Measurements from ENCODE around the gene ADCY5.

ADCY5 gene

DNA sequence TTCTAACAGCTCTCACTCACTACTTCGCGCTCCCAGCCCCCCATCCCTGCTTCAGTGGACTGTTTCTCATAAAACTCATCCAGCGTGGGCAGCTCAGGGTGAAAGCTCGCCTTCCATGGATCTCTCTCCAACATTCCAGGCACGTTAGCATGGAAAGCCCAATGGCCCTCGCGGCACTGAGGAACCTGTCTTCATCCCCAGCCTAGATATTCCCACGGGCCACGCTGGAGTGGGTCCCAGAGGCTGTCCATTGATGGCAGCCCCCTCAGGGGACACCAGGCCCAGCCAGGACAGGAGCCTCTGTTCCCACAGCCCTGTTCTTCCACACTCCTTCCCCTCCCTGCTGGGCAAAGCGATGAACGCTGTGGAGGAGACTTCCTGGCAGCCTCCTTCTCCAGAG lies 126.0 kb downstream of the ADCY5 start:
- DNase-seq = no peak

DNA sequence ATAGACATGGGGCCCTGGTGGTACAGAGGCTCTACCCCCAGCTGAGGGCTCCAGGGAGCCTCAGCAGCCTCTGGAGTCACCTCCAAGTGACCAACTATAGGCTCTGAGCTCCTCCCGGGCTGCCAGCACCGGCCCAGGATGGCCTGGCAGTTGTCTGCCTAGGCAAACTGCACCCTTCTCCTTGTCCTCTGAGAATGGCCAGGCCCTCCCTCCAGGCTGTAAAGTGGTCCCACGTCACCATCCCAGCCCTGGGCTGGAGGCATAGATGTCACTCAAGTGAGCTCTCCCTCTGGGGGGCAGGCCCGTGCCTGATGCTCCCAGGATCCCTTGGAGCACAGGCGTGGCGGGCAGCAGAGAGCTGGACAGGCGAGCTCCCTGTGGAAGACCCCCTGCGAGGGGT lies 127.1 kb downstream of the ADCY5 start:
- DNase-seq = no peak

DNA sequence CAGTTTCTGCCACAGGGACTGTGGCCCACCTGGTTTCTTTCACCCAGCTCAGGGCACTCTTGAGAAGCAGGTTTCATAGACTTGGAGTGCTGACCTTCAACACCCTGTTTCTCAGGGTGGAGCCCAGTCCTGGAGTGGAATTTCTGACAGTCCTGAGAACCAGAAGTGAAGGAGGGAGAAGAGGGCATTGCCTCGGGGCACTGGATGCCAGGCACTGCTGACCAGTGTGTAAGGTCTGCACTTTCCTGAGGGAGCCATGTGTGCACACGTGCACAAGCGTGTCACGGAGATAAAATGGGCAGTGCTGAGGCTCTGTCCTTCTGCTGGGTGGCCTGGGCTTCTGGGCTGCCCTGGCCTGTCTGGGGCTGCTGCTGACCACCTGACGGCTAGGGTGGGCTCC lies 128.7 kb downstream of the ADCY5 start:
- DNase-seq = no peak

DNA sequence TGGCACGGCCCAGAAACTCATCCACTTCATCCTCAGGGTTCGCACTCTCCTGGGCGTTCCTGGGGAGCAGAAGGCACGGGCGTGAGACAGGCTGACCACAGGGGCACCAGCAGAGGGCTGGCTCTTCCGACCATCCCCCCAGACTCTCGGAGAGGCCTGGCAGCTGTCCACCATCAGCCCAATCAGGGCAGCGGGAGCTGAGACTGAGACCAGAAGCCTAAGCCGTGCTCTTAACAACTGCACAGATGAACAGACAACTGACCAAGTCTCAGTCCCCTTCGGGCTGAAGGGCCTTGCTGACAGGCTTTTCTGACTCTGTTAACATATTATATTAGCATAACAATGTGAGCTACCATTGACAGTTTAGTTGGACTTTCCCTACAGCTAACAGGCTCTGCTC lies 129.1 kb downstream of the ADCY5 start:
- DNase-seq = no peak

DNA sequence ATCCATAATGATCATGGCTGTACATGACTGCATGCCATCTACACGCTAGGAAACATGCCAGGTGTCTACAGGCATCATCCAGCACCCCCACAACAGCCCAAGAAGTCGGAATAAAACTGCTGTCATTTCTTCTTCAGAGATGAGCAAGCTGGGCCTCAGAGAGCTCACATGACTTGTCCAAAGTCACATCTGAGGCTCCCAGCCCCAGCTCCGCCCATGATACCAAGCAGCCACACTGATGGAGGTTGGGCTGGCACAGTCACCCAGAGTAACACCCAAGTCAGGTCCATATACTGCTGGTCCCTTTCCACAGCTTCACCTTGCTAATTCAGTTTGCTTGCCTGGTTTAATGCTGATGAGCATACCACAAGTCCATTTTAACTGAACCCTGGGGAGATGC lies 130.5 kb downstream of the ADCY5 start:
- no peak for DNase-seq

DNA sequence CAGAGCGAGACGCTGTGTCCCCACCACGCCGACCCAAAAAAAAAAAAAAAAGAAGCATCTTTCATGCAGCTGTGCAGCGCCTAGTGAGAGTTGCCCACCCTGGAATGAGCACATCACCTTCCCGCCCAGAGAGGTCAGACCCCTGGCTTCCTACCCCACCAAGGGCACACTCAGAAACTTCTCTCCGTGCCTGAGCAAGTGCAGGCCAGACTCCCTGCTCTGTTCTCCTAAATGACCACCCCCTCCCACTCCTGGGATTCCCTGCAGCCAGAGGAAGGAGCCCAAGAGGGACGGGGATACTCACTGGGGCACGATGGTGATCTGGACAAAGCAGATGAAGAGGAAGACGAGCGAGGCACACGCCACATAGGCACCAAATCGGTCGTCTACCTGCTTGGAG lies 131.2 kb downstream of the ADCY5 start:
- DNase-seq = no peak

DNA sequence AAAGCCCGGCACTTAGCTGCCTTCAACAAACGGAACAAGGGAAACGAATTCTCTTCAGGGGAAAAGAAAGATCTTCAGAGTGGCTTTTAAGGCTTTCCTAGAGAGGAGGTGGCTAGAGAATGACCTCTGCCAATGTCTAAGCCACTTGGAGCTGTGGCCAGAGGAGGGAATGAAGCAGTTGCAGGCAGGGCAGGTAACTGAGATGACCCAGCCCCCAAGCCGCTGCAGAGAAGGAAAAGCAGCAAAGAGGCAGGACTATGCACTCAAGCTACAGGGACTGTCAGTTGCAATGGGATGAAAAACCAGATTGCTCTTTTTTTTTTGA lies 133.7 kb downstream of the ADCY5 start:
- DNase-seq = no peak

DNA sequence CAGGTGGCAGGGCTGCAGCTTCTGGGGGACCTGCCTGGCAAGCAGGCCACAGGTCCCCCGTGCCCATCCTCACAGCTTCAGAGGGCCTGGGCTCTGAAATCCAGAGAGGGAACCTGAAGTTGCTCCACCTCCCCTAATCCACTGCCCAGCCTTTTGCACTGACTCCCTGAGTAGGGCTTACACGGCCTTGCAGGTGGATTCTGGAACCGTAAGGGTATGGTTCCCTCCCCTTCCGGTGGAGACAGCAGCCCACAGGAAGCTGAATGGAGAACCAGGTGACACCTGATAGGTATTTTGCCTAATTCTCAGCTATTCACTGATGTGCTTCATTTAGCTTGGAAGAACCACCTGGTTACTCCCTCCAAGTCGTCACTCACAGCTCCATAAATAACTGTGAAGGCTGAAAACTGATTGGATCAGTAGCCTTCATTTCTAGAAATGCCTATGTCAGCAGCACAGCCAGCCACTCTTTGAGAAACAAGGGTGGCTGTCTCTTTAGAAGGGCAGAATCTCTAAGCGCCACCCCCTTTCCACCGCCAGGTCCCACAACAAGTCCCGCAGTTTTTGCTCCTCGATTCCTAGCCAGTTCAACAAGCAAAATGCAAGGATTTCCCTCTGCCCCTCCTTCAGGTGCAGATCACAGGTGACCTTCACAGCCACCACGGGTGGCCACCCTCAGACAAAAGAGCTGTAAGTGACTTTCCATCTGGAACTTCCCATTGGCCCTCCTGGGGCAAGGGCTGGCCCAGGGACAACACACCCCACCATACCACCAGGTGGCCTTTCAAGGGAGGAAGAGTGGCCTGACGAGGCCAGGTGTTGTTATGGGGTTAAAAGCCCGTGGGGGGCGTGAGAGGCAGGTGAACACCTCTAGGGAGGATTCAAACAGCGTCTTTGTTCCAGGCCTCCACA lies 134.3 kb downstream of the ADCY5 start:
- no peak for DNase-seq

DNA sequence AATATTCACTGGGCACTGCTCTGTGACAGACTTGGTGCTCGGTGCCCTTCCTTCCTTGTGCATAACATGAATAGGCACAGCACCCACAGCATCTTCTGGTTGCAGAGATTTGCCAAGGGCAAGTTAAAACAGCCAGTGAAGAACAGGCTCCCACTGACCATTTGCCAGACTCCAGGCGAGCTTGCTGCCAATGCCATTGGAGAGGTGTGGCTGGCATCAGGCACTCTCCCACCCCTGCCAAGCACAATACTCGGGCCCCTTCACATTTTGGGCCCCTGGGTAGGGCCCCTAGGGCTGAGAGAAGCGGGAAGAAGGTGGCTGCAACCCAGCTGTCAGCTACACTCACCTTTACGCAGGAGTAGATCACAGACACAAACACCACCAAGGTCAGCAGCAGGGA lies 135.0 kb downstream of the ADCY5 start:
- no peak for DNase-seq

DNA sequence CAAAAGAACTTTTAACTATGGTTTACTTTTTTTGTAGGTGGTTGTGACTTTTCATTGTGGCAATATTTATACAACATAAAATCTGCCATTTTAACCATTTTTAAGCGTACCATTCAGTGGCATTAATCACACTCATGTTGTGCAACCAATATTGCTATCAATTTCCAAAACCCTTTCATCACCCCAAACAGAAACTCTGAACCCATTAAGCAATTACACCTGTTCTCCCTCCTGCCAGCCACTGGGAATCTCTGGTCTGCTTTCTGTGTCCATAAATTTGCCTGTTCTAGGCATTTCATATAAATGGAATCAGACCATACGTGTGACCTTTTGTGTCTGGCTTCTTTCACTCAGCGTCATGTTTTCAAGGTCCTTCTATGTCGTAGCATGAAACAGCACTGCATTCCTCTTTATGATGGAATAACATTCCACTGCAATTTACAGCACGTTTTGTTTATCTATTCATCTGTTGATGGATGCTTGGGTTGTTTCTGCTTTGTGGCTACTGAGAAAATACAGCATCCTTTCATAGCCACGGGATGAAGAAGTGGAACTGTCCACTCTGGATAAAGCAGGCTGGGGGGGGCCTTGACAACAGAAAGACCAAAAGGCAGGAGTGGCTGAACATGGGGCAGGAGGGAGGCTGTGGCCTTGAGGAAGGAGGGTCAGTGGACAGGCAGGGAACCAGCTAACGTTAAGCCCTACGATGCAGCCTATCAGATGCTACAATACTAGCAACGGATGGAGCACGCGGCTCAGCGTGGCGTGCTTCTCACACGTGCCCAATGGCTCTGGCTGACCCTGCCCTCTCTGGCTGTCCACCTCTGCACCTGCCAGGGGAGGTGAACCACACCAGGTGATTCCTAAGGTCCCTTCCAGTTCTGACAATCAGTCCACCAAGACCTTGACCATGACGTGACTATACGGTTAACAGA lies 136.3 kb downstream of the ADCY5 start:
- no peak for DNase-seq

DNA sequence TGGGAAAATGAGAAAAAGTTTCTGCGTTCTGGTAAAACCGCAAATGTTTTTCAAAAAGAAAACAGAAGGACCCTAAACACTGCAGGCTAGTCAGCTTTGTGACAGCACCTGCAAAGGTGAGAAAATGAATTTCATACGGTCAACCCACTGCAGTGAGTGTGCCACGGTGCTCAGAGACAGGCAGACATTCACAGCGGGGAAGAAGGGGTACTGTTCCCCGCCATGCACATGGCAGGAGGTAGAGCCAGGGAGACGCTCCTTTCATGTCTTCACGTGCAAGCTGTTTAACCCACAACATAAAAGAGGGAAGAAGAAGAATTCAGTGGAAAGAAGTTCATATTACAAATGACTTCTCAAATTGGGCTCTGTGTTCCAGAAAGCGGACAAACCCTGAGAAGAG lies 137.7 kb downstream of the ADCY5 start:
- no peak for DNase-seq

DNA sequence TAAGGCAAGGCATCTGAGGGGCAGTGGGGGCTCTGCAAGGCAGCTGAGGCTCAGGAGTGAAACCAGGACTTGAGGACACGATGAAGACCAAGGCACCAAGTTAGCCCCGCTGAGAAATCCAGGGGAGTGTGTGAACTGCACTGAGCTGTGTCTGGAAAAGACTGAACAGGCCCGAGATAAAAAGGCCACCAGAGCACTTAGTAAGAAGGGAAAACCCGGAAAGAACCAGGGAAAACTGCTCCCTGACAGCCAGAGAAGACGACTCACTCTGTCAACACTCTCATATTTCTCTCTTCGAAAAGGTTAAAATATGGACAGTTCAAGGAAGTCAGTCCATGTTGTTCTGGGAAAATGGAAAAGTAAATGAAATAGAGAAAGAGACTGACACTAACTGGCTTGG lies 138.1 kb downstream of the ADCY5 start:
- no peak for DNase-seq

DNA sequence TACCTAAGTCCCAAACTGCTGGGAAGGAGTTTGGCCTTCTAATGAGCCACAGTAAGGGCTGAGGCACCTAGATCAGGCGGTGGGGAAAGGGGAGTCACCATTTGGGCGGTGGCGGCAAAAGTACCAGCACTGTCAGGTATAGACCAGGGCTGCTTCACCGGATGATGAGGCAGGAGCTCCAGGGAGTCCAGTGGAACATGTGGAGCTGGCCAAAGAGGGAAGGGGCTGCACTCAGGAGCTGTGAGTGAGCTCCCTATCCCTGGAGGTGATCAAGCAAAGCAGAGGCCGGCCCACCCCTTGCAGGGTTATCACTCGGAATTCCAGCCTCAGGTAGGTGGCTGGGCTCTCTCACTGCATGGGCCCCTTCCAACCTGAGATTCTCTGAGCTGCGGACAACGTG lies 138.7 kb downstream of the ADCY5 start:
- DNase-seq = no peak

DNA sequence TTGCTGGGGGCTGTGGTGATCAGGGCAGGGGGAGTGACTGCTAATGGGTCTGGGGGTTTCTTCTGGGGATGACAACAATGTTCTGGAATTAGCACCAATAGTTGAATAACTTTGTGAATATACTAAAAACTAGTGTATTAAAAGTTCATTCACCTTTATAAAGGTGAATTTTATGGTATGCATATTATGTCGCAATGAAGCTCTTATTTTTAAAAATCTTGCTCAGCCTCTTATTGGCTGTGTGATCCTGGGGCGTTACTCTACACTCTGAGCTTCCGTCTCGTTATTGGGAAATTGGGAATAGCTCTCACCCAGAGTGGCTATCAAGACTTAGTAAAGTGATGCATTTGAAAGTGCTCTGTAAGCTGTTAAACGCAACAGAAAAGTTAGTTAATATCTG lies 141.8 kb downstream of the ADCY5 start:
- no peak for DNase-seq

DNA sequence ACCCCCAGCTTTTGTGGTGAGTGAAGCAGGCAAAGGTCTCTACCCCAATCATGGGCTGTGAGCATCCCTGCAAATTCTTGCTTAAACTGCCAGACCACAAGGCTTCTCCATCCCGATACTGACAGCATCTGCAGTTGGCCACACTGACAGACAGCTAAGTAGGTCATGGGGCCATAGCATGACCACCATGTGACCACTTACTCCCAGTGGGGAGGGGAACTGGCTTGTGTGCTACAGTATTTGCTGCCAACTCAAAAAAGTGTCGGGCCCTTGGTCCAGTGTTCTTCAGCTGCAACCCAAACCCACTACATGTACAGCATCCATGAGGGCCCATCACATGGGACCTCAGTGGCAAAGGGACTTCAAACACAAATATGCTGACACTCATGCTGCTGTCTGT lies 143.7 kb downstream of the ADCY5 start:
- DNase-seq = no peak

DNA sequence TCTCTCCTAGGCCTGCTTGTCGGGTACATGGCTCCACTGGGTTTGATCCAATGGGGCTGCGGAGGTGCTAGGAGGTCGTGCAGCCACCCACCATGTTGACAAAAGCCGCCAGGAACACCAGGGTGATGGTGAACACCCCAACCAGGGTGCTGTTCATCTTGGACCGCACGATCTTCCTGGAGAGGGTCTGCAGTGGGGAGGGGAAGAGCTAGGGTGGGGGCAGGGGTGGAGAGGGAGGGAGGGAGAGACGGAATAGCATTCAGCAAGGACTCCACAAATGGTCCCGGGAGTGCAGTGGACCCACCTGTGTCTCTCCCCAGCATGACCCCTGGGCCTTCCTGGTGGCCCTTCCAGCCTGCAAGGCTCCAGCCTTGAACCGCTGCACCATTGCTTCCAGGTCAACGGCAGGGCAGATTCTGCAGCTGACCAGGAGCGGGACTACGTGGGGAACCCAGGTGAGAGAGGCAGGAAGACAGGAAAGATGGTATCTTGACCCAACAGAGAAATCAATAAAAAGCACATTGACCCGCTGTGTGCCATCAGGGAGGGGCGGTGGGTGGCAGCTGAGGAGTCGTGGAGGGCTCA lies 144.8 kb downstream of the ADCY5 start:
- no peak for DNase-seq

DNA sequence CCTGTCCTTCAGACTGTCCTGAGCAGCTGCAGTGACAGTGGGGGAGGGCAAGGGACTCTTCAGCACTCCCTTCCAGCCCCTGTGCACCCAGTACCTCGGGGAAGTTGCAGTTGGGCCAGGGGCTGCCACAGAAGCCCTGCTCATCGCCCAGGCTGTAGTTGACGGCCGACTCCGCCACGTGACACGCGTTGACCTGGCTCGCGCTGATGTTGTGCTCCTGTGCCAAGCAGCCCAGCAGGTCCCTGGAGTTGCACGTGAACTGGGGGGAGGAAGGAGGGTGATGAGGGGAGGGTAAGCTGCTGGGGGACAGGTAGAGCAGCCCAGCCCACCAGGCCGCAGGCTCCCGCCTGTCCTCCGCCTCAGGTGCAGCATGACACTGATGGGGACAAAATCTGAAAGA lies 145.9 kb downstream of the ADCY5 start:
- DNase-seq = no peak

DNA sequence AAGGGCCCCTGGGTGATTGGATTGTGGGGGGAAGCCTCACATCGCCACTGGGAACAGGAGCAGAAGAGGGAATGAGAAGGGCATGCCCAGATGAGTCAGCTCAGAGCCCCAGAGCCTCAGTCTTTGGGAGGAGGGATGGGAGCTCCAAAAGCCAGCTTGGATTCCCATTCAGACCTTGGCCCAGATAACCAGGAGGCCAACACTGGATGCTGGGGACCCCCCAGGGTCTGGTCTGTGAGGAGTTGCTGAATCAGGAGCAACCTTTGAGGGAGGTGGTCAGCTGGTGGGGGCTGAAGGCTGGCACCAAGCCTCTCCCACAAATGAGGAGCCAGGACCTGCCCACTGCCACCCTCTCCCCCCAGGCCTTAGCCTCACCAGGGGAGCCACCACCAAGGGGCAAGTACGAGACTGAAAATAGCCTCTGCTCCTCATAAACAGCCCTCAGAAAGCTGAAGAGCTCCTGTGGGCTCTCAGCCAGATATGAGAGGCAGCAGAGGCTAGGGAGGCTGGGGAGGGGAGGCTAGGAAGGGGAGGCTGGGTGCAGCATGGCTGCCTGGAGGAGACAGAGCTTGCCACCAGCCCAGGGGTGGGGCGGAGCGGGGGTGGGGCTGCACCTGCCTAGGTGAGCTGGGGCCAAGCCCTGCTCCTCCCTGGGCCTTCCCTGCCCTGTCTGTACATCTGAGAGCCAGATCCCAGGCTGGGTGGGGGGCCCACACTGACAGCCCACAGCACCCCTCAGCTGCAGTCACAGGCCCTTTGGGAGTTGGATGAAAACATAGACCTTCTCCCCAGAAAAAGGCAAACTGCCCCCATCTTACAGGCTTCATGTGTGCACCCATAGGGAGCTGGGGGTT lies 147.3 kb downstream of the ADCY5 start:
- no peak for DNase-seq

DNA sequence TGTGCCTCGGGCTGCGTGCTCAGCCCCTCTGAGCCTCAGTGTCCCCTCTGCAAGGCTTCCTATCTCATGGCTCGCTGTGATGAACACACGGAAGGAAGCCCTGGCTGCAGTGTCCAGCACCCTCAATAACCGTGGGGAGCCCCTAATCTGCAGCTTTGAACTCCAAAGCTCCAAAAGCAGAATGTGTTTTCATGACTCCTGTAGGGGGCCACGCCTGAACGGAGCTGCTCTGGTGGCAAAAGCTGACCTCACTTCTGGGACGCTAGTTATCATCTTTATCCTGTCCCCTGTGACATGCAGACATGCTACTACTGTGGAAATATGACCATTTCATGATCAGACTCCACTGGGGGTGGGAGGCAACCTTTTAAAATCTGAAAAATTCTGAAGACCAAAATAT lies 148.3 kb downstream of the ADCY5 start:
- DNase-seq = no peak

DNA sequence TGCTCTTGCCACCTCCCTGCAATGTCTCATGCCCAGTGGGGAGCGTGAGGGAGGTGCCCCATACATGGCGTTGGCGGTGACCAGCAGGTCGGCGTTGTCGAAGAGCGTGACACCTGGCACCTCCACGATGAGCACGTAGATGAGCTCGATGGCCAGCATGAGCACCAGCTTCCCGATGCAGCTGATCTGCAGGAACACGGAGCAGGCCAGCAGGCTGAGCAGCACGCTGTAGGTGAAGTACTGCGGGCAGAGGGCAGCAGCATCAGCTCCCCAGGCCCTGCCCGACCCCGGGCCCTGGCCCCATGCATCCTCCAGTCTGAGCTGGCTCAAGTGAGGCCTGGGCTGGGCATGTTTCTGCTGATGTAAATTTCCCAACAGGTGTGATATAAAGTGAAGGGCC lies 148.8 kb downstream of the ADCY5 start:
- DNase-seq = no peak

DNA sequence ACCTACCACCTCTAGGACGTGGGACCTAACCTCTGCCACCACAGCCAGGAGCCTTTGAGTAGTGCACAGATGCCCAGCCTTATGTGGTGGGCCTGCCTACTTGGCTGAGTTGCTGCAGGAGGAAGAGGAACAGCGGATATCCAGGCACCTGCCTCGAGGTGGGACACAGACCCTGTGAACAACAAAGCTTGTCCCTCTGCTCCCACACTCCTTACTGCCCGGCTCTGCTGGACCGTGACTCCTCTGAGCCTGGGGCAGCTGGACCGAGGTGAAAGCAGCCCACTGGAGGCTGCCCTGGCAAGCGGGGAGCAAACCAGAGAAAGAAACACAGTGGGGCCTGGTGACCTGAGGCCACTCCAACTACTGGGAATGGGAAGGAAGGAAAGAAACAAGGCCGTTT lies 149.3 kb downstream of the ADCY5 start:
- DNase-seq = no peak

DNA sequence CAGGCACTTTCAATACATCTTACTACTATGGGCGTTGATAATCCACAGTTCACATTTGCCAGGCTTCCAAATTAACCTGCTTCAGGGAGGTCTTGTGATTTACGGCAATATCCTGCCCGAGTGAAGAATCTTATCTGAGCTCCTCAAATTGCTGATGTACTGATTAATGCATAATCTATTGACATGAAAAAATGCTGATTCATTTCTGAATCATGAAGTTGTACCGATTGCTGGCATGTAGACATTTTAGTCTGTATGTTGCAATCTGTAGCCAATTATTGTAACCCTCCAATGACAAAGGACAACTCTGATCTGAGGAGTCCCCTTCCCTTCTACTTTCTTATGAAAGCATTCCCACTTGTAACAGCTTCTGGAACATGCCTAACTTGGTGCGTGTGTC lies 150.0 kb downstream of the ADCY5 start:
- DNase-seq = no peak

DNA sequence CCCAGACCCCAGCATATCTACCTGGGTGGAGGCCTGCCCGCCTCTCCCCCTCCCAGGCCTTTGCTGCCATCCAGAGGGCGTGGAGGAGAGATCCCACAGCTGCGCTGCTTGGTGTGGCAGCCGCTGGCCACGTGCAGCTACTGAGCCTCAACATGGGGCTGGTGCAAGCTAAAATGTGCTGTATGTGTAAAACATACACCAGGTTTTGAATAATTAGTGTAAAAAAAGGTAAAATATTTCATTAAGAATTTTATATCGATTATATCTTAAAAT lies 151.3 kb downstream of the ADCY5 start:
- no peak for DNase-seq
